Measurements from ENCODE around the gene DAAM1.

DAAM1 gene

DNA sequence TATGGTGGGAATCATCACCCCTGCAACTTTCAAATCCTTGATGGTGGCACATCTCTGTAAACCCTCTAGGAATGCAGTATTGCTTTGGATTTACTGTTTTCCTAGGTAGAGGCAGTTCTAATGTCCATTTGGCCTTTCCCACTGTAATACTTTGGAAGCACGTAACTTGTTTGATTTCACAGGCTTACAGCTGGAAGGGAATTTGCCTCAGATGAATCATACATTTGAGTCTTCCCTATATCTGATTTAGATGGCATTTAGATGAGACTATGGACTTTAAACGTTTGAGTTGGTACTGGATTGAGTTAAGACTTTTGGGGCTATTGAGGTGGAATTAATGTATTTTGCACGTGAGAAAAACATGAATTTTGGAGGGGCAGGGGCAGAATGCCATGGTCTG, 35.9 kb downstream of the DAAM1 start:
- no peak for DNase-seq

DNA sequence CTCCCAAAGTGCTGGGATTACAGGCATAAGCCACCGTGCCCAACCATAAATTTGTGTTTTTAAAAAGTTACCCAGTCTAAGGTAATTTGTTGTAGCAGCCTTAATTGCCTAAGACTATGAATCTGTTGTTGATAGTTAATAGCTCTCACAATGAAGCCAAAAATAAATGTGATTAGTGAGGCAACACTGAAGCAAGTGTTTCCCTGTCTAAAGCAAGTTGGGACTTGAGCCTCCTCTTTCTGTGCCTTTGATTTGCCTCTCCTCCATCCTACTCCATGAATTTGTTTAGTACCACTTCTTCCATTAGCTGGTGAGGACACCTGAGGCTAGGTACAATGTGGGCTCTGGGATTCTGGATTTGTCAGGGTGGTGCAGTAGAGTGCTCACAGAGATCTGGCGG, 36.8 kb downstream of the DAAM1 start:
- no peak for DNase-seq

DNA sequence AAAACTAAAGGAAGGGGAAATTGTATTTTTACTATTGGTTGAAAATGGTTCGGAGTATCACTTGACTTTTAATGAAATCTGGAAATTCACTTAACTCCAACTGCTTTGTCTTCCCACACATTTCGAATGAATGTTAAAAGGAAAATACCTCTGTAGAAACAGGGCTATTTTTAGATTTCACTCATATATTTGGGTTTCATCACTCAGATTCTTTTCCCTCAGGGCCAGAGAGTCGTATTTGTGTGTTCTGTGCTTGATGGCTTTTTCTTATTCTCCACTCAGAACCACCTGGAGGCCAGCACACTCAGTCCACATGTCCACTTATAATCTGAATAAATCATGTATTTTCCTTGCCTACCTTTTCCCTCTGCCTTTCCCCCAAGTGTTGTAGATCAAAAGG, 40.0 kb downstream of the DAAM1 start:
- DNase-seq = no peak

DNA sequence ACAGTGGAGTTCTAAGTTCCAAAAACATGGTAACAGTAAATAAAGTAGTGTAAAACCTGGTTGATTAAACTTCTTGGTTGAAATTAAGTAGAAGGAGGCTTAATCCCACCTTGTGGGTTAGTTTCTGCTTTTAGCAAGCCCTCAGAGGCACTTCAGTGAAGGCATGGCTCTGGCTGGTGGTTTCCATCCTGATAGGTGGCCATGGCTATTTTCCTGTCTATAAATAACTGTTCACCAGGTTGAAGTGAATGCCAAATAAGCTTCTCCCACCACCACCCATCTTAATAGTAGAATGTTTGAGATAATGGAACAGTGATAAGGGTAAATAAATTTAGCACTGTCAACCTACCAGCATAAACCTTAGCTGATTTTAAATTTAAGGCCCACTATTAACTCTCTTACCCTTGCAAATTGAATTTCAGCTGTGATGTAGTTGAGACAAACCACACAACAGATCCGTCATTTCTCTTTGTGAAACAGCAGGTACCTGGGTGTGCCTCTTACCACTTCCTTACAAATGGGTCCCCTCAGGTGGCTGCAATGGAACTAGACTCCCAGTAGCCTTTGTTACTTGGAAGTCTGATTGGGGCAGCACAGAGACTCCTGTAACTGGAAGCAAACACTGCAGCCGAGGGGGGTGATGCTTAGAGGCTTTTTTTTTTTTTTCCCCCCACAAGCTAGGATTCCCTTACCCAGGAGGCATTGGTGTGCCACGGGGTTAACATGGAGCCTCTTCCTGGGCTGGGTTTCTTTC, 41.4 kb downstream of the DAAM1 start:
- DNase-seq = no peak

DNA sequence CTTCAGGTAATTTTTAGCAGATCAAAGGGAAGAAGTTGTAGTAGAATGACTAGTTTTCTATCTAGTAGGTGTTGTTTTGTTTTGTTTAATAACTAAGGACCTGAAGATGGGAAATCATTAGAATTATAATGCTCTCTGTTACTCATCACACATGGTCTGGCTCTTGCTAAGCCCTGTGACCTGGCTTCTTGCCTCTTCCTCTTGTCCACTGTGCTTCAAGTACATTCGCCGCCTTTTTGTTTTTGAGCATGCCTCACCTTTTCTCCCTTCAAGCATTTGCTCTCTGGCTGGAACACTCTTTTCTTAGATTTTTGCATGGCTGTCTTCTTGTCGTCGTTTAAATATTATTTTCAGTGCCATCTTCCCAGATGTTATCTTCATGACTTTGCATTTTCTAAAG, 47.7 kb downstream of the DAAM1 start:
- no peak for DNase-seq

DNA sequence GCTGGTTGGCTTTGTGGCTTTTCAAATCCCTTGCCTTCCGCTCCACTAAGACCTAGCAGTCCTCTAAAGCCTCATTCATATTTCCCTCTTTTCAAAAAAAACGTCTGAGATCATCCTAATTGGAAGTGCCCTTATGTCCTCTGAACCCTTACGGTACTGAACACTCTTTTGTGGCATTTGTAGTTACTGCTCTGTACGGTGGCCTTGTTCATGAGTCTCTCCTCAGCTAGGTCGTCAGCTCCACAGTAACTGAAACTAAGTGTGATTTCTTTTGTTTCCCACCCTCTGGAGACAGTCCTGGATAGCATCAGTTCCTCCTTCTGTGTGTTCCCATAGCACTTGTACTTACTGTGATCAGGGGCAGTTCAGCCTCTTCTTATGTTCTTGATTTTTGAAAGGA, 49.7 kb downstream of the DAAM1 start:
- DNase-seq = no peak

DNA sequence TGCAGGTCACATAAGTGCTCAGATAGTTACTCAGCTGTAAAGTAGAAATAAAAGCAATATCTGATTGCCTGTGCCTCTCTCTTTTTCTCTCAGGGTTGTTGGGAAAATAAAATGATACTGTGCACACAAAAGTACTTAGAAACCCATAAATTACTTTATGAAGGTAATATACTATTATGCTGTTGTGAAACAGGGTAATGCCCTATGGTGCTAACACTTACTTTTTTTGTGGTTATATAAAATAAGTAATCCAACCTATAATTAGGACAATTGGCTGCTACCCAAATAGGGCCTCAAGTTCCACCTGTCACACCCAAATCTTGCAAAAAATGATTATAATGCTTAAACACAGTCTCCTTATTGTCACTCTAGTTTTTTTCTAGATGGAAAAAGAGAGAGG, 50.6 kb downstream of the DAAM1 start:
- DNase-seq = no peak

DNA sequence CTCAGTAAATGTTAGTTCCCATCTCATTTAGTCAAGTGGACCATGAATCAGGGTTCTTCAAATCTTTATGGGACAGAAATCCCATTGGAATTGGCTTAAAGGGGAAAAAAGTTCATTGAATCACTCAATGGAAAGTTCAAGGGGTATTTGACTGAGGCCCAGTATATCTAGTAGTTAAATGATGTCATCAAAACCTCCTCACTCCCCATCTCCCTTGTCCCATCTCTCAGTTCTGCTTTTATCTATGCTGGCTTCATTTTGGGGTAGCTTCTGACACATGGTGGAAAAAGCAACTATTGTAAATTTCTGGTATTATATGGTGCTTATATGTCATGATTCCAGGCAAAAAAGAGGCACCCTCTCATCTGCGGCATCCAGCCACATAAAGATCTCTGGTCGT, 51.9 kb downstream of the DAAM1 start:
- no peak for DNase-seq

DNA sequence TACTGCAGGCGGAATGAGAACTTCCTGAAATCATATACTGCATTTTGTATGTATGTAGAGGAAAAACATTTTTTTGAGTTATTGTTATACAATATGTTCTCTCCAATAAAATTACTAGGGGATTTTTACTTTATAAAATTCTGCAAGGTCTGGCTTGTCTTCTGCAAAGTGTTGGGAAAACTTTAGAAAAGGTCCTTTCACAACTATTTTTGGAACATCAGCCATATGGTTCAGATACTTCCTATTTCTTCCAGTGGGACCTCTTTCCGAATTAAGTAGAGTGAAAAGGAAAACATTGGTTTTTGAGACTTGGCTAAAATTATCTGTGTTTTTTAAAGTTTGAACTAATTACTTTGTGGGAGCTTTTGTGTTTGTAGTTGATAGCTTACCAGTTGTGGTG, 52.7 kb downstream of the DAAM1 start:
- DNase-seq = no peak

DNA sequence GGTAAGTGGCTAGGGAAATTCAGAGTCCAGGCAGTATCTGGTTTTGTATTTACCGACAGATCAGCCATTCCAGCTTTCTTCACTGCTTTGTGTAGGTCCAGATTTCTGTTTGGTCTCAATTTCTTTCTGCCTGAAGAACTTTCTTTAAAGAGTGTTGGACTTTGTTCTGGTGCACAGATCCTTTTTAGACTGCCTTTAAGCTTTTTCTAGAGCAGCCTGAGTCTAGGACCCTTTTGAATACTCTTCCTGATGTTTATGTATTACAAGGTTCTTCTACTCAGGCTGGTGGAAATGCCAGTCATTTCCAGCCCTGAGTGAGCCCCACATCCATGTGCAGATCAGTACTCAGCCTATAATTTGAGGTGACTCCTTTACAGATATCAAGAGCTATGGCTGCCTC, 54.7 kb downstream of the DAAM1 start:
- DNase-seq = no peak

DNA sequence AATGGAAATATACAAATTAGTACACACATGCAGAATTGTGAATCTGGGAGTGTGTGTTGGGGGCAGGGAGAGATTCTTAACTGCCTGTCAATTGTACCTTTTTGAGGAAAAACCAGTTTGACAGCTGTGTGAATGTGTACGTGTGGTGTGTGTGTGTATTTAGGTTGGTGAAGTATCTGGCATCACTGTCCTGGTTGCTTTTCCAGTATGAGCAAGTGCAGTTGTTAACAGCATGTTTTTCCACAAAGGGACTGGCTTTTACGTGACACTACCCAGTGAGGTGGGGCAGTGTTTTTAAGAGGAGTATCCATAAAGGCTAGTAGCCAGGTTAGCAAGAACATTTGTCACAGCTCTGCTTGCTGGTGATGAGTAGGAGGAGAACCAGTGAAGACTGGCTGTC, 56.1 kb downstream of the DAAM1 start:
- no peak for DNase-seq

DNA sequence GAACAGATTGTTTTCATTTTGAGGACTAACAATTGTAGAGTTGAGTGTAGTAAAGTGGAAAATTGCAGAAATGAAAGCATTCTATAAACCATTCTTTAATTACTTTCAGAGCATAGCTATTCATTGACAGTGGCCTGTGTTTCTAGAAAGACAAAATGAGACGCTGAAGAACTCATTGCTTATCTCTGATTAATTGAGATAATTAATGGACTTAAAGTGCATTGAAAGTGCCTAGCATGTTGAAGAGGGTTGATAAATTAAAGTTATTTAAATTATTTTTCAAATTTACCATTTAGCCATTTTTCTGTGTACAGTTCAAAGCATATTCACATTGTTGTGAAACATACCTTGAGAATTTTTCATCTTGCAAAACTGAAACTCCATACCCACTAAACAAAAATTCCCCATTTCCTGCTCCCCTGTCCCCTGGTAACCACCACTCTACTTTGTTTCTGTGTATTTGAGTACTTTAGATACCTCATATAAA, 57.4 kb downstream of the DAAM1 start:
- no peak for DNase-seq

DNA sequence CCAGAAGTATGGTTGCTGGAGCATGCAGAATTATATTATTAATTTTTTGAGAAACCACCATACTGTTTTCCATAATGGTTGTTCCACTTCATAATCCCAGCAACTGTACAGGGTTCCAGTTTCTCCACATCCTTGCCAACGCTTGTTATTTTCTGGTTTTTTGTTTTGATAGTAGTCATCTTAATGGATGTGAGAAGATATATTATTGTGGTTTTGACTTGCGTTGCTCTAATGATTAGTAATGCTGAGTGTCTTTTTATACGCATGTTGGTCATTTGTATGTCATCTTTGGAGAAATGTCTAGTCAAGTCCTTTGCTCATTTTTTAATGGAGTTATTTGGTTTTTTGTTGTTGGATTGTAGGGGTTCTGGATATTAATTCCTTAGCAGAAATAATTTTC, 58.1 kb downstream of the DAAM1 start:
- no peak for DNase-seq

DNA sequence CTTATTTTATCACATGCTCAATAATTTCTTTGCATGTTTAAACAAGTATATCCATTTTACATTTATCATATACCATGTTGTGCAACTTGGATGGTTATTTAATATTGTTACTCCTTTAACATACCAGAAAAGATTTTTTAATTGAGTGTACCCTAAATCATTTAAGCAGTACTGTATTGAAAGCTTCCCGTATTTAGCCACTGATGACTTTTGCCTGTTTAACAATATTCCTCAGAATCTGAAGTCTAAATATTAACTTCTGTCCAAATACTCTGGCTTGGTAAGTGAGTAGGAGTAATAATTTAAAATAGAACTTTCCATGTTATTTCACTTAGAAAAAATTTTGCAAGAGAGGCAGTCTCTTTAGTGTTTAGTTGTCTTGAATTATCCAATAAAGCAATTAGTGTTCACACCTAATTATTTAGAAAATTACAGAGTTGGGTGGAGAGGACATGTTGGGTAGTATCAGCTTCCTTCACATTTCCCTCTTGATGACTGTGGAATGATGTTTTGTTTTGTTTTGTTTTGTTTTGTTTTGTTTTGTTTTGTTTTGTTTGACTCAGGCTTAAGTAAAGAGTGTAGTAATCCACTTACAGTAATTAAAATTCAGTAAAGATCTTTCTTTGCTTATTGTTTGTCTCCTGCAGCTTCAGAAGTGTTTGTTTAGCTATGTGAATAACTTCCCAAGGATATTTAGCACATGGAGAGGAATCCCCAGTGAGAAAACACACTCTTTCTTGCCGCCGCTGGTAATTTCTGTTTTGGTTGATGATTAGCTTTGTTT, 59.5 kb downstream of the DAAM1 start:
- DNase-seq = no peak

DNA sequence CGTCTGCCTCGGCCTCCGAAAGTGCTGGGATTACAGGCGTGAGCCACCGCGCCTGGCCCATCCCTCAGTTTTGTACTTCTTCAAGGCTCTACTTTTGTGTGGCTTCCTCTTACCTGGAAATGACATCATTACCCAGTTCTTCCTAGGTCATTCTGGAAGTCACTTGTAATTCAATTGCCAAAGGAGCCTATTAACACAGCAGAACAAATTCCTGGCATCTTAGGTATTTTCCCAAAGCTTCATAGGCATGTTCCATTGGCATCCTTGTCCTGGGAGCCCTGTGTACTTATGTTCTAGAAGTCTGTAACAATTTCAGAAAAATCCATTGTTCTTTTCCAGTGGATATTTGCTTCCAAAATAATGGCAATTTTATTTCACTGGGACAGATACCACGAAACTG, 60.6 kb downstream of the DAAM1 start:
- no peak for DNase-seq

DNA sequence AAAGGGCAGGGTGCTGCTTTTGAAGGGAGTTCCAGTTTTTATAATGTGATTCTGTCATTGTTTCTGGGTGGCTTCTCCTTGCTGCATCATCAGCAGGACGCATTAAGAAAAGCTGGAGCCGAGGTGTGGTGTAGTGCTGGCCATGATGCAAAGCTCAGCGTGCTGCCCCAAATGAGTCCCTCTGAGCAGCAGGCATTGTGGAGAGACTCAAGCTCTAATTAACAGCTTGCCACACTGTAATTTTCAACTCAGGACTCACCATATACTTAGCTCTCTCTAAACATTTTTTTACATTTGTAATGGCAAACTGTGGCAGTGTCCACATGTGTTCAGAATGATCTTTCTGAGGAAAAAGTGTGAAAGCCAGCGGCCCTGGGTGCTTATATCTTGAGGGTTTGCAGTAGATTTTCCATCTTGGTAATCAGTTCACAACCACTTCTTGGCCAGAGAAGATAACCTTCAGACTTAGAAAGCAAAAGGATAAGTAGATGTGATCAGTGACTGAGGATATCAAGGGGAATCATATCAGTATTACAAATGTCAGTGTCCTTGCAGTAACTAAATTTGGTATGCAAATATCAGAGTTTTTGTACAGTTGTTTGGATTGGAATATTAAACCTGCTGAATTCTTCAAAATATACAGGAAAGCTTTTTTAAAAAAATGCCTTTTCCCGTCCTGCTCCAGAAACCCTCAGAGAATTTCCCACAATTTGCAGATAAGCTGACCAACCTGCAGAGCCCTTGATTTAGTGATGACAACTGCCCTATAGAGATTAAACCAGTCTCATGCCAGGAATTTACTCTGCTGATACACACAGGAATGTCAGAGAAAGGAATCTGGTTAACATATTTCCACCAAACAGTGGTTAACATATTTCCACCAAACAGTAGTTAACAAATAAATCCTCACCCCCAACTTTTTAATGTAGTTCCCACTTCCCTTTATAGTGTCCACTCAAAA, 63.6 kb downstream of the DAAM1 start:
- no peak for DNase-seq

DNA sequence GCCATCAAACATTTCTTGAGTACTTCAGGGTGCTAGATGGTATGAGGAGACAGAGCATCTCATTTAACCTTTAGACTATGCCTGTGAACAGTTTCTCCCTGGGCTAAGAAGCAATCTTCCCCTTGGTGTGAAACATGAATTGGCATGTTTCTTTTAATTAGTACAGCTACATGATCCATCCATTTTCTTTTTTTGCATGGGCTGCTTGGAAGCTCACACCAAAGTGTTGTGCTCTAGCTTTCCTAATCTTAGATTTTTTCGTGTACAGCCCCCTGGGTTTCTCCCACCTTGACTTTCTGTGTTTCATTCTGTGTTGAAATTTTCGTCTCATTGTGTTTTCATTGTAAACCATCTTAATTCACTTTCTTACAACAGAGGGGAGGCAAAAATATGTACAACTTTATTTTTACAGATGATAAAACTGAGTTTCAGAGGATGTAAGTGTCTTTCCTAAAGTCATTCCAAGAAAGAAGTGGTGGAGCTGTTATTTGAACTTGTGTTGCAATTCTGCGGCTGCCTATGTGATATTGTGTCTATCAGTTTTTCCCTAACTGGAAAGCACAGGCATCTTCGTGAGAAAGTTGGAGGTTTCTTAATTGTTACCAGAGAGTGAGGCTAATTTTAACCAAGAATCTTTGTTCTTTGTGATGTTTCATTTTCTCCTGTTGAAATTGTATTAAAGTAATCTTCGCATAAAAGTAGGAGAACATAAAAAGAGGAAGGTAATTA, 64.5 kb downstream of the DAAM1 start:
- DNase-seq = no peak

DNA sequence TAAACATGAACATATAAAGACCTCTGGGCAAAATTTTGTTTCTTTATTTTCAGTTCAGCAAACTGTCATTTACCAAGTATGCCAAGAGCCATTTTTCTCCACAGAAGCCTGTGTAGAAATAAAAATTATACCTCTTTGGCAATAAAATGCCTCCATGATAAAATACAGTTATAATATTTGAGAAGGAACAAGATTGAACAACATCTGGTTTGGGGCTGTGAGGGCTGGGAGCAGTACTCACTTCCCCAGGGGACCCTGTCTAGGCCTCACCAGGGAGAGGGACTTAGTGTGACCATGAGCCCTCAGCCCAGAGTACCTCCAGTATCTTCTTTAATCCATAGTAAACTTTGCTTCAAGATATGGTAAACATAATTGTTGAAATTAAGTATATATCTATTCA, 65.1 kb downstream of the DAAM1 start:
- no peak for DNase-seq

DNA sequence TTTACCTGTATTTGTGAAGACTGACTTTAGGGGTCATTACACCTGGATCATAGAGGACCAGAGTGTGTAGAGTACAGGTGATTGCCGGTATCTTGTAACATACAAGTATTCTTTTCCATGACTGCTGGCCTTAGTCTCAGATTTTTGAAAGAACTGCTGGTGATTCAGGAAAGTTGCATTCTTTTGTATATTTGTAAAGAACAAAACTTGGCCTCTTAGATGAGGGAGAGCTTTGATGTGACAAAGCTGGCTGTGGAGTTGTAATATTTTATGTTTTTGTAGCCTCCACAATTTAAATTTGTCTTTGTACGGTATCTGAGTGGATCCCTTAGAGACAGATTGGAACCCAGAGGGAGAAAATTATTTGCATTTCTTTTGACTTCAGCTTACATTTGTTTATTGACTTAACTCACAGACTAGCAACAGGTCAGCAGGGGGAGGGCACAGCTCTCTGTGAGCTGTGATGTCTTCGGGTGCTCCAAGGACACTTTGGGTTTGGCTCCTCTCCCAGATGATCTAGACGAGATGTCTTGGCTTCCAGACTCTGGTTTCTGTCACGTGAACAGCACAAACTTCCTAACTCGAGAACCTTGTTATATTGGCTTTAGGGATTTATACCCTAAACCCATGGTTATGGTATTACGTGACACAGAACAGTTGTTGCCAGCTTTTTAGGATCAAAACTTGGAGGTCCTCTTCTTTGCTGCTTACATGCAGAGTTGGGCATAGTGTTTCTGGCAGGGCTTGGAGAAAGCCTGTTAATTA, 65.9 kb downstream of the DAAM1 start:
- no peak for DNase-seq

DNA sequence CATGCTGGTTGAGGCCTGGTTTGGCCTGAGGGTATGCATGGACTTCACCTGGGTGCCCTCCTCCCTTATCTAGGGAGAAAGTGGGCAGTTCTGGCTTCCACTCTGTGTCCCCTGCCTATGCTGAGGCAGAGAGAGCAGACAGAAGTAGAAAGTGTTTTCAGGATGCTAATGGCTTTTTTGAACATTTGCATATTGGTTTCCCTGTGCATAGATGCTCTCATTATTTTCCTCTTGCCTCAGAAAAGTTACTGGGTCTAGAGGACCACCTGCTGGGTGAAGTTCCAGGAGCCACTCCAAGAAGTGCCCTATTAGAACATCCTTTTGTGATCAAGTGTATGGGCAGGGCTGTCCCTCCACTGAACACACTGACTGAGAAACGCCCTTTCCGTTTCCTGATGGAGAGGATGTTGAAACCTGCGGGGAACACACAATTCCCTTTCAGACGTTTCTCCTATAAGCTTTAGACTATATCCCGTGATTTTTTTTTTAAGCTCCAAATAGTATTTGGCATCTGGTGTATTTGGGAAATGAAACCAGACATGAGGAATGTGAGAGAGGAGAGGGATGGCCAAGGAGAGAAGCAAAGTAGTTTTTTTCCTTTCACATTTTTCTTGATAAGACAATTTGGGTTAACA, 66.6 kb downstream of the DAAM1 start:
- DNase-seq = no peak

DNA sequence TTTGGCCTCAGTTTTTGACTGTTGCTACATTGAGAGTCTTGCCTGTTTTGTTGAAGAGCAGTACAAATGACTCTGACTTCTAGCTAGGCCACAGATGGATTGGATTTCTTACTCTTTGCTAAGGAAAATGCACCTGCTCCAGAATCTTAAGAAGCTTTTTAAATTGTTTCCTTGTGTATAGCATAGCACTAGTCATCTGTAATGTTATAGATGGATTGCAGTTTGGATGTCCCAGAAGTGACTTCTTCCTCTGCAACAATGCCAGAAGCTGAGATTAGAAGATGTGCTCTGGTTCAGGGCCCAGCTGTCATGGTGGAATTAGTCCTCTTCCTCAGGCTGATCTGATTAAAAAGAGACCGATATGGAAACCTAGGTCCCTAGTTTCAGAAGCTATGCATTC, 67.9 kb downstream of the DAAM1 start:
- DNase-seq = no peak
